GM23248 (cell line): ENCODE results near the gene CPHXL2. TPM values are rescaled to one million over a fixed set of nuclear protein-coding genes. Genes with fewer than 3 reads are reported as not detected.

Source experiments
- DNase-seq: peaks from one replicate; pipeline ENCODE4 v3.0.0-alpha.2; 2015
- H2AFZ ChIP-seq: fragments of 200-600 bp; sonication (generic); 2 replicates; pipeline ENCODE4 v1.6.1; 2016; ENCODE audit warnings: antibody characterized with exemption
- H3F3A ChIP-seq: fragments of 200-600 bp; sonication (generic); 2 replicates; pipeline ENCODE4 v1.6.1; 2016; ENCODE audit warnings: mild to moderate bottlenecking, antibody characterized with exemption, mixed run types; ENCODE audit not compliant: insufficient read depth
- H3K27ac ChIP-seq: fragments of 200-600 bp; sonication (generic); 2 replicates; pipeline ENCODE4 v1.5.1; 2016; ENCODE audit warnings: mild to moderate bottlenecking
- H3K27me3 ChIP-seq: fragments of 200-600 bp; sonication (generic); replicated peaks from 2 replicates; pipeline ENCODE4 v1.6.1; 2016; ENCODE audit warnings: mild to moderate bottlenecking; ENCODE audit not compliant: insufficient read depth
- H3K36me3 ChIP-seq: fragments of 200-600 bp; sonication (generic); 2 replicates; pipeline ENCODE4 v1.6.1; 2016; ENCODE audit warnings: low read depth, mild to moderate bottlenecking
- H3K4me1 ChIP-seq: fragments of 200-600 bp; sonication (generic); 2 replicates; pipeline ENCODE4 v1.6.1; 2016; ENCODE audit warnings: mild to moderate bottlenecking; ENCODE audit not compliant: insufficient read depth
- H3K4me2 ChIP-seq: fragments of 200-600 bp; sonication (generic); one replicate; pipeline ENCODE4 v1.6.1; 2016; ENCODE audit warnings: mild to moderate bottlenecking; ENCODE audit not compliant: unreplicated experiment
- H3K4me3 ChIP-seq: fragments of 200-600 bp; sonication (generic); 2 replicates; pipeline ENCODE4 v1.5.1; 2016; ENCODE audit warnings: mild to moderate bottlenecking
- H3K79me2 ChIP-seq: fragments of 200-600 bp; sonication (generic); 2 replicates; pipeline ENCODE4 v1.6.1; 2016; ENCODE audit warnings: mild to moderate bottlenecking; ENCODE audit not compliant: insufficient read depth
- H3K9ac ChIP-seq: fragments of 200-600 bp; sonication (generic); 2 replicates; pipeline ENCODE4 v1.6.1; 2016; ENCODE audit warnings: mild to moderate bottlenecking
- H3K9me2 ChIP-seq: fragments of 200-600 bp; sonication (generic); 2 replicates; pipeline ENCODE4 v1.6.1; 2016; ENCODE audit warnings: mixed run types, mild to moderate bottlenecking, moderate library complexity; ENCODE audit not compliant: insufficient read depth
- H3K9me3 ChIP-seq: fragments of 200-600 bp; sonication (generic); one replicate; pipeline ENCODE4 v1.6.1; 2017; ENCODE audit warnings: low read depth
- H4K20me1 ChIP-seq: fragments of 200-600 bp; sonication (generic); 2 replicates; pipeline ENCODE4 v1.6.0; 2016; ENCODE audit not compliant: insufficient read depth
- EZH2 ChIP-seq: fragments of 200-600 bp; sonication (generic); IDR thresholded peaks from 2 replicates; pipeline ENCODE4 v1.6.1; 2018; ENCODE audit warnings: antibody characterized with exemption, mild to moderate bottlenecking; ENCODE audit not compliant: insufficient read depth, poor library complexity, severe bottlenecking
- EZH2phosphoT487 ChIP-seq: fragments of 200-600 bp; sonication (generic); IDR thresholded peaks from 2 replicates; pipeline ENCODE4 v1.6.1; 2018; ENCODE audit warnings: antibody characterized with exemption, moderate library complexity, mild to moderate bottlenecking, low read depth; ENCODE audit not compliant: insufficient read depth
- WGBS, 2 experiments: methylation state at CpG; one replicate each; pipeline ENCODE4 v1.1.6; 2015 to 2017; ENCODE audit warnings: low lambda C conversion rate in 2 of 2, low coverage in 1 of 2; ENCODE audit errors: missing lambda C conversion rate in 2 of 2; 5-methylcytosine and 5-hydroxymethylcytosine counted together
- in situ Hi-C: fragments of 300-500 bp; cut with MboI; formaldehyde crosslinking; loops from 2 replicates; pipeline ENCODE4 v1.15.0; 2020
- polyA plus RNA-seq: library from polyadenylated mRNA; unstranded; fragments of >200 nt; fragmentation: Nextera tagmentation; extraction: Ambion mirVana; gene quantifications from 2 replicates; pipeline ENCODE4 v1.2.1, GENCODE V29; 2016
- total RNA-seq: library from RNA; depleted of rRNA; stranded (reverse); fragments of >200 nt; shearing (Covaris generic); gene quantifications from 2 replicates; pipeline ENCODE4 v1.2.3, GENCODE V29; 2014

The CPHXL2 gene
- total and polyA plus RNA-seq, 2 experiments from 2014 or later: 0.15 TPM; not detected in 1

DNA sequence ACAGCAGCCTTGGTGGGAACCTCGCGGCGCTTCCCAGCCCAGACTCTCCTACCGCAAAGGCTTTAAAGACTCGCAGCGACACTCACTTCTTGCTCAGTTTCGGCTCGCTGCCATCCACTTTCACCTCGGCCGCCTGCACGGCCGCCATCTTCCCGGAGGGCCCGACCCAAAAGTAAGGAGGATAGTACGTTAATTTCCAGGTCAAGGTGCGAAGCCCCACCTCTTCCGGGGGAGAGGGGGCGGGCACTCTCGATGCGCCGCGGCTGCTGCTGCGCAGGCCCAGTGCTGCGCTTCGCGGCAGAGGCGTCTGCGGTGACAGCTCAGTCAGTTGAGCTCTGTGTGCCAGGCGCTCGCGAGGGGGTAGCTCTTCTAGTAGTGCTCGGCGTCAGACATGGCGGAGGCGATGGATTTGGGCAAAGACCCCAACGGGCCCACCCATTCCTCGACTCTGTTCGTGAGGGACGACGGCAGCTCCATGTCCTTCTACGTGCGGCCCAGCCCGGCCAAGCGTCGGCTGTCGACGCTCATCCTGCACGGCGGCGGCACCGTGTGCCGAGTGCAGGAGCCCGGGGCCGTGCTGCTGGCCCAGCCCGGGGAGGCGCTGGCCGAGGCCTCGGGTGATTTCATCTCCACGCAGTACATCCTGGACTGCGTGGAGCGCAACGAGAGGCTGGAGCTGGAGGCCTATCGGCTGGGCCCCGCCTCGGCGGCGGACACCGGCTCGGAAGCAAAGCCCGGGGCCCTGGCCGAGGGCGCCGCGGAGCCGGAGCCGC is 29.1 kb downstream of the CPHXL2 start, which contains the start of the genes KARS1 and TERF2IP:
Gene KARS1 (minus strand): TSS at position 174 of the 773 bp plus-strand sequence. CDS start 26 bp downstream, at position 148.
Gene TERF2IP (plus strand): TSS at position 282 of the 773 bp plus-strand sequence. CDS start 110 bp downstream, at position 392.
- Histone ChIP-seq H4K20me1 (peaks cover 15% of the 10 kb centered on the region; the same call in 1 of the 2 replicates), H2AFZ (peak within 1 kb of the TSS; percentile 89), H3K36me3 (peaks cover 16% of the 10 kb centered on the region), H3K4me1 (peaks cover 36% of the 10 kb centered on the region), H3K79me2 (peaks cover 93% of the 10 kb centered on the region), H3K9me3 (no peaks in the 10 kb centered on the region), H3K4me2 (peak within 1 kb of the TSS; percentile 84), H3F3A (peaks cover 1% of the 10 kb centered on the region; the same call in 1 of the 2 replicates), H3K4me3 (peak within 1 kb of the TSS; percentile 91), H3K27me3 (no peaks in the 10 kb centered on the region), H3K27ac (peak within 1 kb of the TSS; percentile 87), H3K9me2 (no peaks in the 10 kb centered on the region), H3K9ac (peak within 1 kb of the TSS; percentile 97)
- in situ Hi-C loops: no loop called here
- WGBS, 2 experiments: 1% methylated on average over 75 to 76 of the region's 76 CpGs
- no peak for TF ChIP-seq EZH2phosphoT487
- peak; percentile 98 for DNase-seq

DNA sequence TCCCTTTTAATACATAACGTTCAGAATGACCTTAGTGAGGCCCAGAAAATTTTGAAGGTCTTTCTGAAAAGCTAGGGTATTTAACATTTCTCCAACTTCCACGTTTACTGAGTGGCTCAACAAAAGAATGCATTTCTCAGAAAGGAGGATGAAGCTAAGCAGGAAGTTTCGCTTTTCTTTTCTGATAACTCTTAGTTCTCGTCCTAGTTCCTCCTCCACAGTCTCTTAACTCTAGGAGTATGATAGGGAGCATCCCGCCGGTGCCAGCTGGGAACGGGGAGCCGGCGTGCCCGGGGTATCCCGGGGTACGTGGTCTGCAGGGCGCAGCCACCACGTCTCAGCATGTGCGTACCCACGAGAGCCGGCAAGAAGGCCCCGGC is 29.7 kb downstream of the CPHXL2 start:
- Histone ChIP-seq H3K4me2 (peak overlapping the region; percentile 80), H3K79me2 (peaks cover 93% of the 10 kb centered on the region), H3K36me3 (peaks cover 16% of the 10 kb centered on the region), H3K27me3 (no peaks in the 10 kb centered on the region), H4K20me1 (peaks cover 15% of the 10 kb centered on the region; the same call in 1 of the 2 replicates), H3K9me2 (no peaks in the 10 kb centered on the region), H3K9me3 (no peaks in the 10 kb centered on the region), H3F3A (no peaks in the 10 kb centered on the region), H3K9ac (peak overlapping the region; percentile 97), H2AFZ (peak overlapping the region; percentile 89), H3K27ac (peak overlapping the region; percentile 87), H3K4me1 (peaks cover 30% of the 10 kb centered on the region), H3K4me3 (peak overlapping the region; percentile 91)
- 1 to 2% methylated on average over 18 of the region's 18 CpGs for WGBS, 2 experiments
- DNase-seq: no peak
- in situ Hi-C loops: no loop called here
- TF ChIP-seq EZH2phosphoT487 (no peak), EZH2 (no peak)

DNA sequence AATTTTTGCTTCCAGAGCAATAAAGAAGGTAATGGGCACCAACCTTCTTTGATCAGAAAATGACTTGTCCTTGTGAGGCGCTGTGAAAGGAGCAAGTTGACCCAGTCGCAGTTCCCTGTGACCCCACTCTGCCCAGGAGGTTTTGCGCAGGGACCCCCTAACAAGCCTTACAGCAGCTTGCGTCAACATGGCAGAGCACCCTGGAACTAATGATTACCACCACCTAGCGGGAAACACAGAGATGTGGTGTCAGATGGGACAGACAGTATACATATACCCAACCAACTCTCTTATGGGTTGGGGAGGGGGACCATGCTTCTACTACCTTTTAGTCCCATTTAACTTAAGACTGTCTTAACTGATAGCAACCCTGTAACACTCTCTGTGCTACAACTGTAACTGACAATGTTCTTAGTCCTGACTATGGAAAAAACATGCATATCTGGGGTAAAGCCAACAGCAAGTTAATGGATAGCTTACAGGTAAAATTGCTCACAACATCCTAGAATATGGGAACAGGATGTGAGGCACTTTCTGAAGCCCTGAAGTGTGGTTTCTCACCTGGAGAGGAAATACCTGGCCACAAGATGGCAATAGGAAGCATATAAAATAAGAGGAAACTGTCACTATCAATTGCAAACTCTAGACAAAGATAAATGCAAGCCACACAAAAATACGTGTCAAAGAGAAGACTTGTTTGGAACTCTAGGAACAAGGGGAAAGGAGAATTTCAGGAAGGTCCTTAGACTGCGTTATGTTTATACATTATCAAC is 32.4 kb downstream of the CPHXL2 start:
- H3K4me2 ChIP-seq: no peak overlapping the region
- H4K20me1 ChIP-seq: no peaks in the 10 kb centered on the region
- H3K4me1 ChIP-seq: peaks cover 8% of the 10 kb centered on the region
- no peak overlapping the region for H3K4me3 ChIP-seq
- 88 to 93% methylated on average over 7 of the region's 7 CpGs for WGBS, 2 experiments
- H3F3A ChIP-seq: no peaks in the 10 kb centered on the region
- no peak overlapping the region for H3K9ac ChIP-seq
- in situ Hi-C loops: no loop called here
- H3K27ac ChIP-seq: no peak overlapping the region
- H3K9me2 ChIP-seq: no peaks in the 10 kb centered on the region
- no peaks in the 10 kb centered on the region for H3K27me3 ChIP-seq
- TF ChIP-seq EZH2 (no peak), EZH2phosphoT487 (no peak)
- DNase-seq: no peak
- no peaks in the 10 kb centered on the region for H3K9me3 ChIP-seq
- H3K36me3 ChIP-seq: peaks cover 22% of the 10 kb centered on the region; the same call in 1 of the 2 replicates
- no peak overlapping the region for H2AFZ ChIP-seq
- peaks cover 92% of the 10 kb centered on the region for H3K79me2 ChIP-seq

DNA sequence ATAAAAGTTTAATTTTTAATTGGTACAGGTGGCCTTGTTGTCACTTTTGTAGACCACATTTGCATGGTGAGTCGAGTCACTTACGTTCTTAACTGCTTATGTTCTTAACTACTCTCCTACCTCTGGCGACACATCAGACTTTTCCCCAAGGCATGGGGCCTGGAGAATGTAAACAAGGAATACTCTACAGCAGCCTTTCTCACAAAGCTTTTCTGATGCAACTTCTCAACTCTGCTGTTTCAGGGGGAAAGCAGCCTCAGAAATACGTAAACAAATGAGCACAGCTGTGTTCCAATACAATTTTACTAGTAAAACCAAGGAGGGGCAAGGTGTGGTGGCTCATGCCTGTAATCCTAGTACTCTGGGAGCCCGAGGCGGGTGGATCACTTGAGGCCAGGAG is 36.2 kb downstream of the CPHXL2 start:
- Histone ChIP-seq H3K36me3 (peaks cover 54% of the 10 kb centered on the region), H3K4me3 (no peak overlapping the region), H3K27ac (no peak overlapping the region), H3K27me3 (no peaks in the 10 kb centered on the region), H3K4me1 (no peaks in the 10 kb centered on the region), H3K4me2 (no peak overlapping the region), H4K20me1 (no peaks in the 10 kb centered on the region), H3F3A (no peaks in the 10 kb centered on the region), H2AFZ (no peak overlapping the region), H3K9ac (no peak overlapping the region), H3K9me3 (no peaks in the 10 kb centered on the region), H3K79me2 (peaks cover 88% of the 10 kb centered on the region), H3K9me2 (no peaks in the 10 kb centered on the region)
- 92 to 93% methylated on average over 6 of the region's 6 CpGs for WGBS, 2 experiments
- TF ChIP-seq EZH2: no peak
- TF ChIP-seq EZH2phosphoT487: no peak
- no peak for DNase-seq
- in situ Hi-C loops: no loop called here
